GM10266 (cell line): ENCODE measurements around the gene NBDY.

ENCODE experiments used
- DNase-seq: peaks from one replicate; pipeline ENCODE4 v3.0.0; 2012; ENCODE audit errors: extremely low spot score
- CTCF ChIP-seq: IDR thresholded peaks from 2 replicates; pipeline ENCODE4 v1.5.1; 2012; ENCODE audit warnings: mild to moderate bottlenecking, low read depth; ENCODE audit not compliant: control insufficient read depth, insufficient read depth; ENCODE audit errors: missing control alignments

The NBDY gene

GRCh38 chrX:56797574-56798338 lies 68.7 kb downstream of the NBDY start:
- no peak for TF ChIP-seq CTCF
- DNase-seq = no peak

DNA sequence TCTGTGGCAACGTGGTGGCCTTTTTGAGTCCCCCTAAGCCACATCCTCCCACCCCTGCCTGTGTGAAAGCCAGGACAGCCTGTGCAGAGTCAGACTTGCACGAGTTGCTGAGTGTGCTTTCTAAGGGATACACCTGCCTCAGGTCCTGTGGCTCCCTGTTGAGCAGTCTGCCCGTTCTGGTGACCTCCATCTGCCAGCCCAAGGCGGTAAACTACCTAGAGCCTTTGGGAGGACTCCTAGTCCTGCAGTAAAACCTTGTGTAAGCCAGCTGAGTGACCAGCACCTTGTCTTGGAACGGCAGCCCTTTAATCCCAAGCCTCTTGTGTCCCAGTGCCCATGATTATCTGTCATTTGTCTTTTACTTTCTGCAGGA lies 69.3 kb downstream of the NBDY start:
- no peak for TF ChIP-seq CTCF
- DNase-seq = no peak

- DNase-seq = no peak
- TF ChIP-seq CTCF = no peak
Observed at GRCh38 chrX:56798866-56799758, 70.1 kb downstream of the NBDY start.

DNA sequence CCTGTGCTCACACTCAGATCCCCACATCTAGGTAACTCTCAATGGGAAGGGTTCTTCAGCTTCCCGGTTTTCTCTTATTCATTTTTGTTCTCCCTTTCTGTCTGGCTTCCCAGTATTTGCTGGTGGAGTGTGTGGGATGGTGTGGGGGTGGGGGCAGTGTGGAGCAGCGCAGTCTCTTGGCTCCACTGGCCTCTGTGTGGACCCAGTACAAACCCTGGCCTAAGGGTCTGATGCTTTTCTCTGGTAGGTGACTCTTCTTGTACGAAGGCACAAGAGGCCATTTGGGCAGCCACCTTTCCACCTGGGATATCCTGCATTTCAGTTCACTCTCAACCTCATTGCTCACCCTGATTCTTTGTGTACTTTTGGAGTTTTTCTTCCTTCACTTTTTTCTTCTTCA lies 71.3 kb downstream of the NBDY start:
- DNase-seq = no peak
- no peak for TF ChIP-seq CTCF

DNA sequence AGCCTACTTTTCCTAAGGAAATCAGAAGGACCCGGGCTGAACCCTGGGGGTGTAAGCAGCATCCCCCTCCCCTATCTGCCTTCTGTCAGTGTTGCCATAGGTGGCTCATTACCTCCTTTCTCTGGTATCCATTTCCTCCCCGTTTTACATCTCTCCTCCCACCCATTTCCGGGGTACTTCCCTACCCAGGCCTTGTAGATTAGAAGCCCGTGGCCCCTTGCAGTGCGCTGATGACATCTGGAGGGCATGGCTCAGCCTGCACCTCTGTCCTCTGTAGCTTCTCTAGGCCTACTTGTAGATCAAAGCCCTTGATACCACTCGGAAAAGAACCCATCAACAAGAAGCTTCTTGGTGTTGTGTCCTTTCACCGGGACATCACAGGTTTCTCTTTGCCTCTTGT lies 71.8 kb downstream of the NBDY start:
- peak; percentile 29 for TF ChIP-seq CTCF
- peak; percentile 17 for DNase-seq

GRCh38 chrX:56802428-56802827 lies 73.4 kb downstream of the NBDY start:
- no peak for DNase-seq
- no peak for TF ChIP-seq CTCF
